Endothelial cell of umbilical vein (primary cell): Measurements from ENCODE around the gene EDAR. TPM values are rescaled to one million over a fixed set of nuclear protein-coding genes. Genes with fewer than 3 reads are reported as not detected.

Source experiments
- BruUV-seq: library from RNA; stranded (reverse); fragments of 400-500 nt; replicated peaks from 2 replicates; lab custom pipeline; 2021; lab: Mats Ljungman, UMichigan
- CTCF ChIA-PET: fragments of 300-600, 350-600 bp; sonication (Branson Sonifier 250); formaldehyde crosslinking; loops from one replicate; lab custom pipeline; 2021; ENCODE audit warnings: antibody characterized with exemption, inconsistent platforms; lab: Charles Lee
- POLR2A ChIA-PET: fragments of 300-600, 350-600 bp; sonication (Branson Sonifier 250); formaldehyde crosslinking; loops from one replicate; lab custom pipeline; 2021; ENCODE audit warnings: antibody characterized with exemption, inconsistent platforms; lab: Charles Lee
- DNase-seq: peaks from one replicate; pipeline ENCODE4 v3.0.0-alpha.2; 2011; ENCODE audit warnings: low read depth, low spot score
- FAIRE-seq: peaks from 2 replicates; lab custom pipeline; 2011; peaks lifted over from hg19 to GRCh38; lab: Jason Lieb, UNC
- H2AFZ ChIP-seq: 2 replicates; pipeline ENCODE4 v1.6.0; 2012; ENCODE audit warnings: low read depth, low read length, control low read depth, inconsistent platforms
- H3K27ac ChIP-seq: 2 replicates; pipeline ENCODE4 v1.5.1; 2011; ENCODE audit warnings: low read depth, mild to moderate bottlenecking, control low read depth, low read length, moderate library complexity; ENCODE audit not compliant: insufficient read depth
- H3K27me3 ChIP-seq, 2 experiments: 2 replicates each; pipeline versions ENCODE4 v1.6.0 to v1.6.1; 2011; ENCODE audit warnings: low read length in 2 of 2, mixed read lengths in 1 of 2; ENCODE audit not compliant: control insufficient read depth in 2 of 2, insufficient read depth in 2 of 2
- H3K36me3 ChIP-seq, 2 experiments: 2 replicates in 1 of 2; 3 replicates in 1 of 2; pipeline ENCODE4 v1.5.1; 2011; ENCODE audit warnings: low read length in 2 of 2, mild to moderate bottlenecking in 1 of 2, moderate library complexity in 1 of 2; ENCODE audit not compliant: control insufficient read depth in 2 of 2, insufficient read depth in 2 of 2; ENCODE audit errors: extremely low read depth in 1 of 2
- H3K4me1 ChIP-seq: 3 replicates; pipeline ENCODE4 v1.5.1; 2011; ENCODE audit warnings: mild to moderate bottlenecking, low read length; ENCODE audit not compliant: control insufficient read depth, insufficient read depth; ENCODE audit errors: extremely low read depth
- H3K4me2 ChIP-seq: 2 replicates; pipeline ENCODE4 v1.6.1; 2011; ENCODE audit warnings: low read length, control low read depth, mixed read lengths; ENCODE audit not compliant: insufficient read depth
- H3K4me3 ChIP-seq, 3 experiments: fragments of 200-600 bp in 1 of 3; sonication (generic), shearing (Covaris generic) in 1 of 3; replicated peaks in 1 of 3; 2 replicates each; pipeline ENCODE4 v1.5.1; 2011 to 2016; ENCODE audit warnings: control low read depth in 3 of 3, low read length in 3 of 3, mild to moderate bottlenecking in 2 of 3, inconsistent platforms in 1 of 3, low read depth in 1 of 3, moderate library complexity in 1 of 3; ENCODE audit not compliant: insufficient read depth in 1 of 3
- H3K79me2 ChIP-seq: 2 replicates; pipeline ENCODE4 v1.6.0; 2012; ENCODE audit warnings: low read length, inconsistent platforms; ENCODE audit not compliant: control insufficient read depth, insufficient read depth
- H3K9ac ChIP-seq: replicated peaks from 2 replicates; pipeline ENCODE3; 2011; ENCODE audit warnings: low read length, control low read depth; ENCODE audit not compliant: insufficient read depth; ENCODE audit errors: extremely low read depth
- H3K9me1 ChIP-seq: replicated peaks from 3 replicates; pipeline ENCODE4 v1.6.0; 2011; ENCODE audit warnings: mild to moderate bottlenecking, low read length; ENCODE audit not compliant: control insufficient read depth, insufficient read depth; ENCODE audit errors: extremely low read depth
- H3K9me3 ChIP-seq: replicated peaks from 2 replicates; pipeline ENCODE4 v1.5.1; 2012; ENCODE audit warnings: low read length, inconsistent platforms; ENCODE audit not compliant: control insufficient read depth, insufficient read depth
- H4K20me1 ChIP-seq: replicated peaks from 2 replicates; pipeline ENCODE3; 2011; ENCODE audit warnings: mild to moderate bottlenecking, low read length; ENCODE audit not compliant: control insufficient read depth, insufficient read depth; ENCODE audit errors: extremely low read depth
- EZH2 ChIP-seq: IDR thresholded peaks from 2 replicates; pipeline ENCODE4 v1.6.1; 2012; ENCODE audit warnings: borderline replicate concordance, low read depth, mild to moderate bottlenecking, moderate library complexity, low read length, inconsistent platforms; ENCODE audit not compliant: severe bottlenecking
- FOS ChIP-seq: IDR thresholded peaks from 2 replicates; pipeline ENCODE4 v1.6.1; 2011; ENCODE audit warnings: mild to moderate bottlenecking, low read length, moderate library complexity, borderline replicate concordance; ENCODE audit not compliant: insufficient read depth
- GATA2 ChIP-seq: IDR thresholded peaks from 2 replicates; pipeline ENCODE4 v1.7.0; 2011; ENCODE audit warnings: low read depth, mild to moderate bottlenecking, moderate library complexity, mixed read lengths, low read length; ENCODE audit not compliant: insufficient read length, insufficient read depth
- JUN ChIP-seq: IDR thresholded peaks from 2 replicates; pipeline ENCODE4 v1.6.1; 2011; ENCODE audit warnings: borderline replicate concordance, low read depth; ENCODE audit not compliant: insufficient read length, insufficient read depth
- MAX ChIP-seq: IDR thresholded peaks from 2 replicates; pipeline ENCODE4 v1.6.1; 2011; ENCODE audit not compliant: insufficient read depth, insufficient read length
- POLR2A ChIP-seq: IDR thresholded peaks from 2 replicates; pipeline ENCODE4 v1.6.1; 2012; ENCODE audit warnings: low read depth, mild to moderate bottlenecking, control low read depth, low read length
- POLR2AphosphoS5 ChIP-seq: IDR thresholded peaks from 2 replicates; pipeline ENCODE4 v1.6.1; 2012; ENCODE audit warnings: low read depth, mild to moderate bottlenecking, control low read depth, low read length, moderate library complexity; ENCODE audit not compliant: insufficient read depth
- dilution Hi-C: fragments of 300-500 bp; cut with MboI; formaldehyde crosslinking; loops from one replicate; pipeline ENCODE4 v1.15.0; 2019; ENCODE audit warnings: low sequenced_read_pairs; ENCODE audit not compliant: extremely low pct_ligation_motif_present
- intact Hi-C: fragments of 100-400 bp; cut with micrococcal nuclease; formaldehyde crosslinking; loops from one replicate; pipeline ENCODE4 v1.10.0; 2022
- polyA plus RNA-seq, 4 experiments: library from polyadenylated mRNA; depleted of rRNA in 3 of 4; stranded (reverse) in 3 of 4; unstranded in 1 of 4; fragments of >200 nt; gene quantifications; 2 replicates each; pipeline versions ENCODE4 v1.2.1 to v1.2.3, GENCODE V29; 2011 to 2012; ENCODE audit warnings: missing spikeins in 1 of 4
- total RNA-seq: library from RNA; stranded (reverse); gene quantifications from 2 replicates; pipeline ENCODE4 v1.2.3, GENCODE V29; 2021
- TF ChIP-seq, protein P1 (sequence below), 2 donors: IDR thresholded peaks; 1 replicate in 1 of 2; 2 replicates in 1 of 2; pipeline ENCODE4 v1.5.1; 2011; ENCODE audit warnings: low read length in 2 of 2, mild to moderate bottlenecking in 2 of 2, moderate library complexity in 2 of 2, control low read depth in 1 of 2, inconsistent platforms in 1 of 2, low read depth in 1 of 2; ENCODE audit not compliant: insufficient read depth in 1 of 2; ENCODE audit errors: extremely low read depth in 1 of 2

Gene EDAR
- total and polyA plus RNA-seq, 2 donors (not counting 3 experiments of a cell fraction or from before 2014, with no cell fraction given): not detected

DNA sequence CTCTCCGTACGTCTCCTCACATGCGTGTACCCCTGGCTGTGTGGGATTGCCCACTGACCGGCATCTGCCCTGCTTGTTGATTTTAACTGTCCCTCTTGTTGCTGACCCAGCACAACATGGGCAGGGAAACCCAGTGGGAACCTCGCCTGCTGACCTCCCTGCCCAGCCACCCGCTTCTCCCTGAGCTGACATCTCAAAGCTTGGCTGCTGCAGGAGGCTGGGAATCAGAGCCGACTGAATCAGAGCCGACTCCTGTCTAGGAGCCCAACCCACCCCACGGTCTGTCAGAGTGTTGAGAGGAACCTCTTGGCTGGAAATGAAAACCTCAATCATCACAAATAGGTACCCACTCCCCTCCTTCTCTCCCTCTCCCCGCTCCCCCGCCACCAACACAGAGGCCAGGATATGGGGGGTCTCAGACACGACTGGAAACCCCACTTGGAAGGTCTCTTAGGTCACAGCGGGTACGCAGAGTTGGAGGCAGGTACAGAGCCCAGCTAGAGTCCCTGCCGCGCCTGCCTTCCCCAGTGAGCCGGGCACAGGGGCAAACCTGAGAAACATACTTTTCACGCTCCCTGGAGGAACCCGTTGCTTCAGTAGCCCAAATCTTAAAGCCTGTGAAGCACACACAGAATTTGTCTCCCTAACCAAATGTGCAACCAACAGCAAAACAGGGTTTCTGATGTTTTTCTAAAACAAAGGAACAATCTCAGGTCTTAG lies 784 bp downstream of the EDAR start:
- Histone ChIP-seq H3K4me2 (no peak overlapping the region), H4K20me1 (no peaks in the 10 kb centered on the region), H3K36me3 (no peaks in the 10 kb centered on the region), H3K4me3 (no peak overlapping the region), H3K79me2 (no peaks in the 10 kb centered on the region), H3K4me1 (no peaks in the 10 kb centered on the region), H3K9me3 (no peaks in the 10 kb centered on the region), H3K27ac (no peak overlapping the region), H3K9ac (no peak overlapping the region), H3K27me3 (peaks cover 8 to 13% of the 10 kb centered on the region in 2 experiments), H3K9me1 (no peaks in the 10 kb centered on the region), H2AFZ (no peak overlapping the region)
- intact Hi-C loops (no loop called here), dilution Hi-C loops (no loop called here)
- BruUV-seq: no TSS peak
- ChIA-PET CTCF (interaction anchor here (1.5 kb wide), 1 partner anchor 14 kb away, joined by 5 read pairs; no protein-coding TSS in a partner anchor), POLR2A (no interaction called here)
- TF ChIP-seq GATA2 (no peak), MAX (no peak), JUN (no peak), EZH2 (peak; percentile 24), POLR2AphosphoS5 (no peak)
- no peak for DNase-seq
- FAIRE-seq: no peak

GRCh38 chr2:108986916-108987510 lies 2.0 kb downstream of the EDAR start:
- no peak for FAIRE-seq

More at GRCh38 chr2:108986916-108987510, 2.0 kb downstream of the EDAR start:
- TF ChIP-seq EZH2 (no peak), POLR2A (no peak), JUN (no peak), MAX (no peak), FOS (no peak), GATA2 (no peak), POLR2AphosphoS5 (no peak)
- TF ChIP-seq, protein P1, sequence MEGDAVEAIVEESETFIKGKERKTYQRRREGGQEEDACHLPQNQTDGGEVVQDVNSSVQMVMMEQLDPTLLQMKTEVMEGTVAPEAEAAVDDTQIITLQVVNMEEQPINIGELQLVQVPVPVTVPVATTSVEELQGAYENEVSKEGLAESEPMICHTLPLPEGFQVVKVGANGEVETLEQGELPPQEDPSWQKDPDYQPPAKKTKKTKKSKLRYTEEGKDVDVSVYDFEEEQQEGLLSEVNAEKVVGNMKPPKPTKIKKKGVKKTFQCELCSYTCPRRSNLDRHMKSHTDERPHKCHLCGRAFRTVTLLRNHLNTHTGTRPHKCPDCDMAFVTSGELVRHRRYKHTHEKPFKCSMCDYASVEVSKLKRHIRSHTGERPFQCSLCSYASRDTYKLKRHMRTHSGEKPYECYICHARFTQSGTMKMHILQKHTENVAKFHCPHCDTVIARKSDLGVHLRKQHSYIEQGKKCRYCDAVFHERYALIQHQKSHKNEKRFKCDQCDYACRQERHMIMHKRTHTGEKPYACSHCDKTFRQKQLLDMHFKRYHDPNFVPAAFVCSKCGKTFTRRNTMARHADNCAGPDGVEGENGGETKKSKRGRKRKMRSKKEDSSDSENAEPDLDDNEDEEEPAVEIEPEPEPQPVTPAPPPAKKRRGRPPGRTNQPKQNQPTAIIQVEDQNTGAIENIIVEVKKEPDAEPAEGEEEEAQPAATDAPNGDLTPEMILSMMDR (IDR thresholded peaks at IDR 0.05; ENCODE audit: extremely low read depth in 1 of 2, insufficient read depth in 1 of 2, low read depth in 1 of 2, low read length in 2 of 2): no peak
- CTCF ChIA-PET: interaction anchor here (1.5 kb wide), 1 partner anchor 71 kb away, joined by 3 read pairs; no protein-coding TSS in a partner anchor
- H3K9me1 ChIP-seq: no peaks in the 10 kb centered on the region
- POLR2A ChIA-PET: no interaction called here
- H2AFZ ChIP-seq: no peak overlapping the region
- no peak overlapping the region for H3K4me3 ChIP-seq
- no peak overlapping the region for H3K27ac ChIP-seq
- H3K9me3 ChIP-seq: no peaks in the 10 kb centered on the region
- no peaks in the 10 kb centered on the region for H4K20me1 ChIP-seq
- no peaks in the 10 kb centered on the region for H3K36me3 ChIP-seq
- no peak overlapping the region for H3K9ac ChIP-seq
- intact Hi-C loops (no loop called here), dilution Hi-C loops (no loop called here)
- H3K79me2 ChIP-seq: no peaks in the 10 kb centered on the region
- H3K4me2 ChIP-seq: no peak overlapping the region
- peaks cover 11 to 15% of the 10 kb centered on the region in 2 experiments for H3K27me3 ChIP-seq
- no peaks in the 10 kb centered on the region for H3K4me1 ChIP-seq
- DNase-seq: no peak
- no TSS peak for BruUV-seq
